K562 (cell line): ENCODE results near the gene PLCG2. TPM values are rescaled to one million over a fixed set of nuclear protein-coding genes. Genes with fewer than 3 reads are reported as not detected.

Source experiments
- CEBPG ChIP-seq, 3 experiments: fragments of 200-800 bp in 1 of 3; sonication (Bioruptor generic) in 1 of 3; sonication (generic) in 1 of 3; formaldehyde crosslinking in 1 of 3; IDR thresholded peaks in 2 of 3; conservative IDR thresholded peaks in 1 of 3; 2 replicates each; pipeline versions ENCODE4 v1.6.1 to v1.8.0; 2016 to 2022; ENCODE audit warnings: missing compliant biosample characterization in 2 of 3, missing genetic modification characterization in 2 of 3, mild to moderate bottlenecking in 1 of 3, missing genetic modification reagents in 1 of 3
- EP400 ChIP-seq: fragments of 450-650 bp; IDR thresholded peaks from 2 replicates; pipeline ENCODE4 v1.6.1; 2017; ENCODE audit warnings: antibody characterized with exemption, mild to moderate bottlenecking, moderate library complexity
- FOXA3 ChIP-seq, 2 experiments: fragments of 450-650 bp in 1 of 2; sonication (generic) in 1 of 2; formaldehyde crosslinking; IDR thresholded peaks in 1 of 2; conservative IDR thresholded peaks in 1 of 2; 2 replicates each; pipeline versions ENCODE4 v1.4.0 to v1.8.0; 2020 to 2022; ENCODE audit warnings: mild to moderate bottlenecking in 2 of 2, missing genetic modification reagents in 1 of 2
- HDAC1 ChIP-seq, 2 experiments: fragments of 450-650 bp; IDR thresholded peaks; 2 replicates each; pipeline ENCODE4 v1.6.1; 2016 to 2017; ENCODE audit warnings: inconsistent platforms in 1 of 2, mild to moderate bottlenecking in 1 of 2, moderate library complexity in 1 of 2
- HSF4 ChIP-seq: fragments of 250-450 bp; sonication (Bioruptor Pico); IDR thresholded peaks from 2 replicates; pipeline ENCODE4 v2.1.2; 2022; ENCODE audit warnings: mild to moderate bottlenecking, moderate library complexity, borderline replicate concordance
- JUNB ChIP-seq: fragments of 450-650 bp; formaldehyde crosslinking; conservative IDR thresholded peaks from 2 replicates; pipeline ENCODE4 v1.4.0; 2020; ENCODE audit warnings: mild to moderate bottlenecking
- LCOR ChIP-seq: sonication (generic); formaldehyde crosslinking; IDR thresholded peaks from 2 replicates; pipeline ENCODE4 v1.8.0; 2022; ENCODE audit warnings: mild to moderate bottlenecking, missing genetic modification reagents
- MYC ChIP-seq, 2 experiments: fragments of 250-450 bp in 1 of 2; sonication (Bioruptor Pico) in 1 of 2; IDR thresholded peaks; 2 replicates each; pipeline versions ENCODE4 v1.5.1 to v1.6.1; 2012 to 2021; ENCODE audit warnings: low read depth in 2 of 2, borderline replicate concordance in 1 of 2, improper control_type of control experiment in 1 of 2, low read length in 1 of 2, mild to moderate bottlenecking in 1 of 2, moderate library complexity in 1 of 2
- NR2C2 ChIP-seq, 2 experiments: fragments of 200-800 bp in 1 of 2; sonication (Bioruptor generic) in 1 of 2; sonication (generic) in 1 of 2; formaldehyde crosslinking in 1 of 2; IDR thresholded peaks; 2 replicates each; pipeline versions ENCODE4 v1.6.1 to v1.8.0; 2016 to 2022; ENCODE audit warnings: mild to moderate bottlenecking in 1 of 2, missing compliant biosample characterization in 1 of 2, missing genetic modification characterization in 1 of 2, missing genetic modification reagents in 1 of 2
- RAD51 ChIP-seq: fragments of 450-650 bp; IDR thresholded peaks from 2 replicates; pipeline ENCODE4 v1.7.1; 2016; ENCODE audit warnings: low read depth, mild to moderate bottlenecking, borderline replicate concordance
- RNF2 ChIP-seq: sonication (generic); IDR thresholded peaks from 2 replicates; pipeline ENCODE4 v1.6.1; 2016
- RNF219 ChIP-seq: fragments of 250-450 bp; sonication (Bioruptor Pico); IDR thresholded peaks from 2 replicates; pipeline ENCODE4 v1.5.0; 2022; ENCODE audit warnings: mild to moderate bottlenecking
- SMAD3 ChIP-seq: fragments of 450-650 bp; formaldehyde crosslinking; conservative IDR thresholded peaks from 2 replicates; pipeline ENCODE4 v1.4.0; 2020; ENCODE audit warnings: mild to moderate bottlenecking
- SOX6 ChIP-seq: fragments of 450-650 bp; IDR thresholded peaks from 2 replicates; pipeline ENCODE4 v1.6.1; 2014; ENCODE audit warnings: mild to moderate bottlenecking
- STAT5B ChIP-seq: fragments of 250-450 bp; sonication (Bioruptor Pico); IDR thresholded peaks from 2 replicates; pipeline ENCODE4 v1.8.0; 2021; ENCODE audit warnings: mild to moderate bottlenecking, inconsistent platforms
- TEAD1 ChIP-seq, 2 experiments: fragments of 450-650 bp in 1 of 2; sonication (generic) in 1 of 2; formaldehyde crosslinking; IDR thresholded peaks; 2 replicates each; pipeline versions ENCODE4 v1.4.0 to v1.8.0; 2020 to 2022; ENCODE audit warnings: mild to moderate bottlenecking in 2 of 2, missing genetic modification reagents in 1 of 2
- ZC3H11A ChIP-seq: IDR thresholded peaks from 2 replicates; pipeline ENCODE4 v1.6.1; 2012; ENCODE audit warnings: low read depth, low read length, improper control_type of control experiment
- ZNF143 ChIP-seq: sonication (generic); formaldehyde crosslinking; IDR thresholded peaks from 2 replicates; pipeline ENCODE4 v1.9.0; 2022; ENCODE audit warnings: mild to moderate bottlenecking, missing genetic modification reagents
- ZNF347 ChIP-seq: fragments of 450-650 bp; formaldehyde crosslinking; IDR thresholded peaks from 2 replicates; pipeline ENCODE4 v1.4.0; 2020; ENCODE audit warnings: low read depth, mild to moderate bottlenecking, moderate library complexity
- ZNF41 ChIP-seq: fragments of 250-450 bp; sonication (Bioruptor Pico); conservative IDR thresholded peaks from 2 replicates; pipeline ENCODE4 v1.4.0; 2020; ENCODE audit warnings: mild to moderate bottlenecking
- ZNF609 ChIP-seq: sonication (generic); formaldehyde crosslinking; IDR thresholded peaks from 2 replicates; pipeline ENCODE4 v1.8.1; 2023; ENCODE audit warnings: missing genetic modification reagents, mild to moderate bottlenecking, borderline replicate concordance
- ZNF764 ChIP-seq: fragments of 250-450 bp; sonication (Bioruptor Pico); IDR thresholded peaks from 2 replicates; pipeline ENCODE4 v1.4.0; 2020; ENCODE audit warnings: low read depth, mild to moderate bottlenecking, moderate library complexity
- polyA plus RNA-seq, 8 experiments: library from polyadenylated mRNA; depleted of rRNA in 4 of 8; stranded (reverse) in 5 of 8; unstranded in 3 of 8; fragments of >200 nt; fragmentation: Nextera tagmentation in 2 of 8; fragmentation: Illumina TruSeq in 1 of 8; extraction: Ambion mirVana in 2 of 8; extraction: Trizol in 1 of 8; gene quantifications; 2 replicates each; pipeline versions ENCODE4 v1.2.1 to v1.2.3, GENCODE V29; 2011 to 2014; ENCODE audit warnings: inconsistent platforms in 1 of 8, missing spikeins in 1 of 8
- total RNA-seq, 7 experiments: library from RNA; depleted of rRNA in 6 of 7; stranded (reverse); fragments of >200 nt in 6 of 7; fragmentation: Illumina TruSeq in 2 of 7; extraction: Trizol in 2 of 7; gene quantifications; 2 replicates each; pipeline versions ENCODE4 v1.2.1 to v1.2.3, GENCODE V29; 2011 to 2021; ENCODE audit warnings: low replicate concordance in 1 of 7

PLCG2 gene
- total and polyA plus RNA-seq, 9 of the 15 experiments (the other 6 are each of a cell fraction or from before 2014, with no cell fraction given) = 0.94 to 7.1 (median 3.1) TPM

GRCh38 chr16:81843243-81843582, 64.1 kb downstream of the PLCG2 start (continued):
- TF ChIP-seq EP400 (peak; percentile 32; the same call in 1 of the 2 replicates), MYC (IDR thresholded peaks at IDR 0.05; ENCODE audit: low read depth, low read length) (no peak), MYC (CRISPR knock-in tag; IDR thresholded peaks at IDR 0.05; ENCODE audit: borderline replicate concordance, low read depth) (peak; percentile 74; the same call in 1 of the 2 replicates), NR2C2 (CRISPR knock-in tag; IDR thresholded peaks at IDR 0.05) (no peak), NR2C2 (tag; IDR thresholded peaks at IDR 0.05) (peak; percentile 28; the same call in 1 of the 2 replicates), ZNF347 (CRISPR knock-in tag) (no peak), RNF2 (no peak), ZNF143 (no peak), ZNF609 (CRISPR knock-in tag) (no peak), RAD51 (no peak), SOX6 (peak; percentile 50; the same call in 1 of the 2 replicates), HSF4 (no peak), ZNF764 (CRISPR knock-in tag) (no peak), JUNB (CRISPR knock-in tag) (no peak), STAT5B (CRISPR knock-in tag) (no peak), ZNF41 (no peak), HDAC1 (IDR thresholded peaks at IDR 0.05) (no peak), SMAD3 (CRISPR knock-in tag) (0 out of 2 replicates have a peak, but pooled peaks have one; percentile 25), FOXA3 (CRISPR knock-in tag; conservative IDR thresholded peaks at IDR 0.05 in 1 of 2, IDR thresholded peaks at IDR 0.05 in 1 of 2) (no peak), TEAD1 (CRISPR knock-in tag; IDR thresholded peaks at IDR 0.05) (no peak), RNF219 (no peak), ZC3H11A (no peak), LCOR (CRISPR knock-in tag) (no peak), CEBPG (CRISPR knock-in tag; IDR thresholded peaks at IDR 0.05) (peak; percentile 85), CEBPG (tag; conservative IDR thresholded peaks at IDR 0.05 in 1 of 2, IDR thresholded peaks at IDR 0.05 in 1 of 2) (peak; percentile 96 to 100)
